Keratinocyte (primary cell): ENCODE results near the gene G2E3. TPM values are rescaled to one million over a fixed set of nuclear protein-coding genes. Genes with fewer than 3 reads are reported as not detected.
"Not testable (repeated sequence)": the region's sequence is repeated elsewhere in the genome, so short reads cannot be mapped to it uniquely, and the experiment has no call there.

Source experiments
- DNase-seq: peaks from one replicate; pipeline ENCODE4 v3.0.0-alpha.2; 2011; ENCODE audit warnings: low read depth, missing footprints, low spot score
- FAIRE-seq: peaks from 2 replicates; lab custom pipeline; 2011; peaks lifted over from hg19 to GRCh38; lab: Jason Lieb, UNC
- H2AFZ ChIP-seq: 2 replicates; pipeline ENCODE4 v1.6.0; 2012; ENCODE audit warnings: low read length, control low read depth, inconsistent platforms; ENCODE audit not compliant: control insufficient read depth
- H3K27ac ChIP-seq: 2 replicates; pipeline ENCODE4 v1.5.1; 2011; ENCODE audit warnings: low read length; ENCODE audit not compliant: control insufficient read depth, insufficient read depth
- H3K27me3 ChIP-seq: 3 replicates; pipeline ENCODE4 v1.6.0; 2011; ENCODE audit warnings: low read length; ENCODE audit not compliant: control insufficient read depth, insufficient read depth; ENCODE audit errors: extremely low read depth
- H3K36me3 ChIP-seq, 2 experiments: 2 replicates in 1 of 2; 3 replicates in 1 of 2; pipeline ENCODE4 v1.5.1; 2011; ENCODE audit warnings: low read length in 2 of 2, mild to moderate bottlenecking in 1 of 2; ENCODE audit not compliant: control insufficient read depth in 2 of 2, insufficient read depth in 2 of 2; ENCODE audit errors: extremely low read depth in 1 of 2
- H3K4me1 ChIP-seq: 3 replicates; pipeline ENCODE4 v1.5.1; 2011; ENCODE audit warnings: low read length; ENCODE audit not compliant: control insufficient read depth, insufficient read depth; ENCODE audit errors: extremely low read depth
- H3K4me2 ChIP-seq: 3 replicates; pipeline ENCODE4 v1.6.0; 2011; ENCODE audit warnings: low read depth, low read length; ENCODE audit not compliant: control insufficient read depth, insufficient read depth; ENCODE audit errors: extremely low read depth
- H3K4me3 ChIP-seq, 3 experiments: fragments of 200-600 bp in 1 of 3; sonication (generic) in 1 of 3; 2 replicates in 2 of 3; 3 replicates in 1 of 3; pipeline ENCODE4 v1.5.1; 2011 to 2016; ENCODE audit warnings: low read length in 3 of 3, mild to moderate bottlenecking in 3 of 3, control low read depth in 2 of 3, inconsistent platforms in 1 of 3, low read depth in 1 of 3, mixed read lengths in 1 of 3, mixed run types in 1 of 3, moderate library complexity in 1 of 3; ENCODE audit not compliant: control insufficient read depth in 2 of 3, insufficient read depth in 2 of 3; ENCODE audit errors: extremely low read depth in 1 of 3
- H3K79me2 ChIP-seq: 2 replicates; pipeline ENCODE4 v1.6.0; 2012; ENCODE audit warnings: low read length; ENCODE audit not compliant: control insufficient read depth, insufficient read depth
- H3K9ac ChIP-seq: 3 replicates; pipeline ENCODE4 v1.6.0; 2011; ENCODE audit warnings: low read length; ENCODE audit not compliant: control insufficient read depth, insufficient read depth; ENCODE audit errors: extremely low read depth
- H3K9me1 ChIP-seq: 3 replicates; pipeline ENCODE4 v1.6.0; 2011; ENCODE audit warnings: low read length; ENCODE audit not compliant: control insufficient read depth, insufficient read depth; ENCODE audit errors: extremely low read depth
- H3K9me3 ChIP-seq: 2 replicates; pipeline ENCODE4 v1.5.1; 2012; ENCODE audit warnings: low read depth, low read length; ENCODE audit not compliant: control insufficient read depth
- H4K20me1 ChIP-seq: 3 replicates; pipeline ENCODE4 v1.6.0; 2011; ENCODE audit warnings: low read length; ENCODE audit not compliant: control insufficient read depth, insufficient read depth; ENCODE audit errors: extremely low read depth
- EZH2 ChIP-seq: IDR thresholded peaks from one replicate; pipeline ENCODE4 v1.6.1; 2012; ENCODE audit warnings: inconsistent platforms, mild to moderate bottlenecking, low read length, moderate library complexity
- dilution Hi-C: fragments of 300-500 bp; cut with MboI; formaldehyde crosslinking; loops from one replicate; pipeline ENCODE4 v1.7.0; 2020; ENCODE audit warnings: low sequenced_read_pairs; ENCODE audit not compliant: extremely low pct_ligation_motif_present
- polyA plus RNA-seq, 5 experiments: library from polyadenylated mRNA; depleted of rRNA in 3 of 5; stranded (reverse) in 3 of 5; stranded (forward) in 1 of 5; unstranded in 1 of 5; fragments of >200 nt; gene quantifications; 1 replicate in 1 of 5; 2 replicates in 3 of 5; 3 replicates in 1 of 5; pipeline versions ENCODE4 v1.2.1 to v1.2.3, GENCODE V29; 2011 to 2012; ENCODE audit warnings: missing spikeins in 2 of 5, low read depth in 1 of 5, low replicate concordance in 1 of 5
- TF ChIP-seq, protein P1 (sequence below), 3 experiments: IDR thresholded peaks in 1 of 3; conservative IDR thresholded peaks in 1 of 3; optimal IDR thresholded peaks in 1 of 3; 2 replicates in 2 of 3; 3 replicates in 1 of 3; pipeline versions ENCODE3 to v1.5.1; 2011; ENCODE audit warnings: low read length in 3 of 3, mild to moderate bottlenecking in 3 of 3, moderate library complexity in 2 of 3, control low read depth in 1 of 3, inconsistent platforms in 1 of 3; ENCODE audit not compliant: insufficient read depth in 2 of 3; ENCODE audit errors: extremely low read depth in 1 of 3

Gene G2E3
- polyA plus RNA-seq, 1 donor (not counting 4 experiments of a cell fraction or from before 2014, with no cell fraction given): 24.3 TPM

DNA sequence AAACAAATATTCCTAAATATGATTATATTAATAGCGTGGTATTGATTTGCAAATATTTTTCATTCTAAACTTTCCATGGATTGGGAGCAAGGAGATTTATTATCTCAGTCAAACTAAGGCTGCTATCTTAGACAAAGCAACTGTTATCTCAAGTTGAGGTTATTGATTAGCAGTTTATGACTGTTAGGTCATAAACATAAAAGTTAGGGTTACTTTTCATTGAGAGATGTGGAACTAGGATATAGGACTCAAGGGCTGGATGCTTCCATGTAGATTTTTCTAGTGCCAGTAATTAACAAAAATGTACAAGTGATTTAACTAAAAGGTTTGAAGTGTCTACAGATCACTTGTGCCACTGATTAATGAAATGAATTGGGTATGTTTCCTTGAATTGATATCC is 82.2 kb downstream of the G2E3 start:
- Histone ChIP-seq H3K9me3 (no peaks in the 10 kb centered on the region), H3K4me1 (no peaks in the 10 kb centered on the region), H3K36me3 (no peaks in the 10 kb centered on the region), H3K79me2 (peaks cover 11% of the 10 kb centered on the region), H3K27me3 (no peaks in the 10 kb centered on the region), H3K4me2 (no peak overlapping the region), H3K9me1 (no peaks in the 10 kb centered on the region), H3K4me3 (no peak overlapping the region), H2AFZ (no peak overlapping the region), H3K9ac (no peak overlapping the region), H3K27ac (no peak overlapping the region), H4K20me1 (no peaks in the 10 kb centered on the region)
- FAIRE-seq: no peak
- no peak for TF ChIP-seq EZH2
- TF ChIP-seq, protein P1, sequence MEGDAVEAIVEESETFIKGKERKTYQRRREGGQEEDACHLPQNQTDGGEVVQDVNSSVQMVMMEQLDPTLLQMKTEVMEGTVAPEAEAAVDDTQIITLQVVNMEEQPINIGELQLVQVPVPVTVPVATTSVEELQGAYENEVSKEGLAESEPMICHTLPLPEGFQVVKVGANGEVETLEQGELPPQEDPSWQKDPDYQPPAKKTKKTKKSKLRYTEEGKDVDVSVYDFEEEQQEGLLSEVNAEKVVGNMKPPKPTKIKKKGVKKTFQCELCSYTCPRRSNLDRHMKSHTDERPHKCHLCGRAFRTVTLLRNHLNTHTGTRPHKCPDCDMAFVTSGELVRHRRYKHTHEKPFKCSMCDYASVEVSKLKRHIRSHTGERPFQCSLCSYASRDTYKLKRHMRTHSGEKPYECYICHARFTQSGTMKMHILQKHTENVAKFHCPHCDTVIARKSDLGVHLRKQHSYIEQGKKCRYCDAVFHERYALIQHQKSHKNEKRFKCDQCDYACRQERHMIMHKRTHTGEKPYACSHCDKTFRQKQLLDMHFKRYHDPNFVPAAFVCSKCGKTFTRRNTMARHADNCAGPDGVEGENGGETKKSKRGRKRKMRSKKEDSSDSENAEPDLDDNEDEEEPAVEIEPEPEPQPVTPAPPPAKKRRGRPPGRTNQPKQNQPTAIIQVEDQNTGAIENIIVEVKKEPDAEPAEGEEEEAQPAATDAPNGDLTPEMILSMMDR (optimal IDR thresholded peaks at IDR 0.05 in 1 of 3, IDR thresholded peaks at IDR 0.05 in 1 of 3, conservative IDR thresholded peaks at IDR 0.05 in 1 of 3; ENCODE audit: extremely low read depth in 1 of 3, insufficient read depth in 2 of 3, low read length in 3 of 3): no peak
- DNase-seq: no peak
- dilution Hi-C loops: no loop called here

DNA sequence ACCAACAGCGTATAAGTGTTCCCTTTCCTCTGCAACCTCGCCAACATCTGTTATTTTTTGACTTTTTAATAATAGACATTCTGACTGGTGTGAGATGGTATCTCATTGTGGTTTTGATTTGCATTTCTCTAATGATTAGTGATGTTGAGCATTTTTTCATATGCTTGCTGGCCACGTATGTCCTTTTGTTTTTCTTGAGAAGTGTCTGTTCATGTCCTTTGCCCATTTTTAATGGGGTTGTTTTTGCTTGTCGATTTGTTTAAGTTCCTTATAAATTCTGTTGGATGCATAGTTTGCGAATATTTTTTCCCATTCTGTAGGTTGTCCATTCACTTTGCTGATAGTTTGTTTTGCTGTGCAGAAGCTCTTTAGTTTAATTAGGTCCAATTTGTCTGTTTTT is 85.5 kb downstream of the G2E3 start:
- dilution Hi-C loops, H2AFZ ChIP-seq, H3K9me3 ChIP-seq, DNase-seq, H3K9ac ChIP-seq, H3K4me3 ChIP-seq, H3K9me1 ChIP-seq, FAIRE-seq, H4K20me1 ChIP-seq, H3K27me3 ChIP-seq, H3K27ac ChIP-seq, H3K4me1 ChIP-seq, H3K36me3 ChIP-seq, H3K4me2 ChIP-seq: not testable (repeated sequence)
- peaks cover 15% of the 10 kb centered on the region for H3K79me2 ChIP-seq

DNA sequence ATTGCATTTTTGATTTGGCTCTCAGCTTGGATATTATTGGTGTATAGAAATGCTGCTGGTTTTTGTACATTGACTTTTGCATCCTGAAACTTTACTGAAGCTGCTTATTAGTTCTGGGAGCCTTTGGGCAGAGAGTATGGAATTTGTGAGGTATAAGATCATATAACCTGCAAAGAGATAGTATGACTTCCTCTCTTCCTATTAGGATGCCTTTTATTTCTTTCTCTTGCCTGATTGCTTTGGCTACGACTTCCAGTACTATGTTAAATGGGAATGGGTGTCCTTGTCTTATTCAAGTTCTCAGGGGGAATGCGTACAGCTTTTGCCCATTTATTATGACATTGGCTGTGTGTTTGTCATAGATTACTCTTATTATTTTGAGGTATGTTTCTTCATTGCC is 86.6 kb downstream of the G2E3 start:
- FAIRE-seq (no peak), DNase-seq (no peak)
- Histone ChIP-seq H3K27ac (no peak overlapping the region), H3K27me3 (no peaks in the 10 kb centered on the region), H4K20me1 (no peaks in the 10 kb centered on the region), H3K79me2 (peaks cover 15% of the 10 kb centered on the region), H3K9ac (no peak overlapping the region), H3K9me3 (no peaks in the 10 kb centered on the region), H3K36me3 (peaks cover 1 to 4% of the 10 kb centered on the region in 2 experiments), H3K4me3 (no peak overlapping the region), H2AFZ (no peak overlapping the region), H3K4me1 (no peaks in the 10 kb centered on the region), H3K9me1 (no peaks in the 10 kb centered on the region), H3K4me2 (no peak overlapping the region)
- dilution Hi-C loops: no loop called here
- TF ChIP-seq, protein P1 (optimal IDR thresholded peaks at IDR 0.05 in 1 of 3, IDR thresholded peaks at IDR 0.05 in 1 of 3, conservative IDR thresholded peaks at IDR 0.05 in 1 of 3; ENCODE audit: extremely low read depth in 1 of 3, insufficient read depth in 2 of 3, low read length in 3 of 3): no peak
- no peak for TF ChIP-seq EZH2
